CD4-positive, alpha-beta T cell treated with Interleukin-4 for 4 hours (primary cell): ENCODE data around the gene MYO1B.

Experiments used
- DNase-seq: peaks from one replicate; pipeline ENCODE4 v3.0.0-alpha.2; 2020

MYO1B gene

GRCh38 chr2:191245046-191245868 lies at the start of gene MYO1B:
TSS of gene MYO1B (plus strand) at chr2:191245404. CDS start at chr2:191276896, 31,492 bp downstream.
- peak; percentile 25 for DNase-seq

- no peak for DNase-seq
Measured at GRCh38 chr2:191197096-191197495, 48.1 kb upstream of the MYO1B start.

- DNase-seq, result no peak
Measured at GRCh38 chr2:191198271-191198670, 46.9 kb upstream of the MYO1B start.

- no peak for DNase-seq
Measured at GRCh38 chr2:191199929-191200512, 45.2 kb upstream of the MYO1B start.

GRCh38 chr2:191200910-191201309 lies 44.3 kb upstream of the MYO1B start:
- DNase-seq, result no peak

GRCh38 chr2:191202209-191202721 lies 42.9 kb upstream of the MYO1B start:
- peak; percentile 31 for DNase-seq

GRCh38 chr2:191202881-191203397 lies 42.3 kb upstream of the MYO1B start:
- peak; percentile 27 for DNase-seq

GRCh38 chr2:191204433-191204832 lies 40.8 kb upstream of the MYO1B start:
- peak; percentile 47 for DNase-seq

- peak; percentile 68 for DNase-seq
Measured at GRCh38 chr2:191206613-191207471, 38.4 kb upstream of the MYO1B start.

- DNase-seq, result no peak
Measured at GRCh38 chr2:191209340-191209739, 35.9 kb upstream of the MYO1B start.

GRCh38 chr2:191212119-191212518 lies 33.1 kb upstream of the MYO1B start:
- no peak for DNase-seq

GRCh38 chr2:191213333-191213732 lies 31.9 kb upstream of the MYO1B start:
- DNase-seq, result no peak

GRCh38 chr2:191215230-191215629 lies 30.0 kb upstream of the MYO1B start:
- no peak for DNase-seq

GRCh38 chr2:191215666-191216065 lies 29.5 kb upstream of the MYO1B start:
- no peak for DNase-seq

GRCh38 chr2:191217580-191217979 lies 27.6 kb upstream of the MYO1B start:
- DNase-seq, result no peak

- peak; percentile 35 for DNase-seq
Measured at GRCh38 chr2:191218292-191218898, 26.8 kb upstream of the MYO1B start.

GRCh38 chr2:191220671-191221070 lies 24.5 kb upstream of the MYO1B start:
- no peak for DNase-seq

GRCh38 chr2:191221666-191222065 lies 23.5 kb upstream of the MYO1B start:
- DNase-seq, result no peak

GRCh38 chr2:191222507-191222906 lies 22.7 kb upstream of the MYO1B start:
- DNase-seq, result no peak

GRCh38 chr2:191222952-191223351 lies 22.3 kb upstream of the MYO1B start:
- DNase-seq, result no peak

GRCh38 chr2:191225126-191225525 lies 20.1 kb upstream of the MYO1B start:
- no peak for DNase-seq

GRCh38 chr2:191225690-191226089 lies 19.5 kb upstream of the MYO1B start:
- DNase-seq, result no peak

GRCh38 chr2:191226196-191226595 lies 19.0 kb upstream of the MYO1B start:
- DNase-seq, result no peak
